Peyer's patch (tissue), 4 donors: ENCODE data around the gene SPEM3. TPM values are rescaled to one million over a fixed set of nuclear protein-coding genes. Genes with fewer than 3 reads are reported as not detected.

Experiments used
- DNase-seq, 3 donors: peaks; one replicate each; pipeline ENCODE4 v3.0.0-alpha.2; 2017 to 2019
- H3K27ac ChIP-seq, 4 donors: fragments of 200-600 bp; sonication (generic); one replicate each; pipeline ENCODE4 v1.5.1; 2016 to 2019
- H3K27me3 ChIP-seq, 2 donors: fragments of 200-600 bp; sonication (generic); one replicate each; pipeline ENCODE4 v1.5.1; 2019
- H3K36me3 ChIP-seq, 3 donors: fragments of 200-600 bp; sonication (generic); one replicate each; pipeline ENCODE4 v1.5.1; 2016 to 2019
- H3K4me1 ChIP-seq, 4 donors: fragments of 200-600 bp; sonication (generic); one replicate each; pipeline ENCODE4 v1.5.1; 2016 to 2019
- H3K4me3 ChIP-seq, 4 donors: fragments of 200-600 bp; sonication (generic); 1 replicate in 3 of 4; 2 replicates in 1 of 4; pipeline ENCODE4 v1.5.1; 2016 to 2019; ENCODE audit warnings: mild to moderate bottlenecking in 1 of 4
- H3K9me3 ChIP-seq, 4 donors: fragments of 200-600 bp; sonication (generic); one replicate each; pipeline ENCODE4 v1.5.1; 2016 to 2019; ENCODE audit warnings: mild to moderate bottlenecking in 1 of 4
- POLR2A ChIP-seq, 2 donors: fragments of 450-650 bp; IDR thresholded peaks; one replicate each; pipeline ENCODE4 v1.5.1; 2017; ENCODE audit warnings: antibody characterized with exemption in 2 of 2, mild to moderate bottlenecking in 2 of 2, moderate library complexity in 2 of 2
- total RNA-seq, 4 donors: library from RNA; depleted of rRNA; stranded (reverse); fragments of >200 nt; gene quantifications; one replicate each; pipeline ENCODE4 v1.1.0, GENCODE V29; 2016
- TF ChIP-seq, protein P1 (sequence below), 6 experiments: fragments of 450-650 bp in 4 of 6; fragments of 200-600 bp in 2 of 6; sonication (generic) in 1 of 6; IDR thresholded peaks; one replicate each; pipeline ENCODE4 v1.5.1; 2017 to 2019; ENCODE audit warnings: antibody characterized with exemption in 6 of 6, mild to moderate bottlenecking in 3 of 6, moderate library complexity in 1 of 6

The SPEM3 gene
- total RNA-seq, 4 donors from 2014 or later = not detected

DNA sequence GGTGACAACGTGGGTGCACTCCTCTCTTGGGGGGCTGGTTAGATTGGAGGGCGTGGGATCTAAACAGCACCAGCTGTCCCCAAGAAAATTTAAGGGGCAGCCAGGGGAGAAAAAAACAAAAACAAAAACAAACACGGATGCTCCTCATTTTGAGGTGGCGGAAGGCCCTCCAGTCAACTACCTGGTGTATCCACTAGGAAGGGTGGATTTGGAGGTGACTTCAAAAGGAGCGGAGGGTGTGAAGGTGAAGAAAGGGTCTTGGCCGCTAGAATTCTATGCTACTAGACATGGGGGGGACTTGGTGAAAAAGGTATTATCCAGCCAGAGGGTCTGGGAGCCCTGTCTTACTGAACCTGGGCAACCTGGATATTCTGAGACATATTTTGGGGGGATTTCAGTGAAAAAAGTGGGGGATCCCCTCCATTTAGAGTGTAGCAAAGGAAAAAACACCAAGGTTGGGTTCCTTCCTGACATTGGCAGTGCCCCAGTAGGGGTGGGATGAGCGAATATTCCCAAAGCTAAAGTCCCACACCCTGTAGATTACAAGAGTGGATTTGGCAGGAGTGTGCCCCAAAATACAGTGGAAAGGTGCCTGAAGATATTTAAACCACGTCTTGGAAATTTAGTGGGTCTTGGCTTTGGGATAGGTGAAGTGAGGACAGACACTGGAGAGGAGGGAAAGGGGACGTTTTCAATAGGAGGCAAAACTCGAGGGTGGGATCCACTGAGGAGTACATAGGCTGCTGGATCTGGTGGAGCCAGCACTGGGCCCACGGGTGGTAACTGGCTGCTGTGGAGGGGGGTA is 10.2 kb downstream of the SPEM3 start:
- H3K27me3 ChIP-seq = peaks cover 0 to 19% of the 10 kb centered on the region in 2 donors
- H3K4me1 ChIP-seq = peaks cover 8 to 48% (median 30%) of the 10 kb centered on the region in 4 donors

GRCh38 chr17:7439462-7440112 is 10.9 kb downstream of the SPEM3 start, which contains the start of gene FGF11:
Gene FGF11, plus strand, starts transcription at chr17:7439512. Its CDS starts 109 bp downstream, at chr17:7439621.
- H3K4me3 ChIP-seq = peak within 1 kb of the TSS; percentile 3 to 76 (median 55)
- H3K4me1 ChIP-seq = peaks cover 8 to 48% (median 30%) of the 10 kb centered on the region in 4 donors
- TF ChIP-seq, protein P1, sequence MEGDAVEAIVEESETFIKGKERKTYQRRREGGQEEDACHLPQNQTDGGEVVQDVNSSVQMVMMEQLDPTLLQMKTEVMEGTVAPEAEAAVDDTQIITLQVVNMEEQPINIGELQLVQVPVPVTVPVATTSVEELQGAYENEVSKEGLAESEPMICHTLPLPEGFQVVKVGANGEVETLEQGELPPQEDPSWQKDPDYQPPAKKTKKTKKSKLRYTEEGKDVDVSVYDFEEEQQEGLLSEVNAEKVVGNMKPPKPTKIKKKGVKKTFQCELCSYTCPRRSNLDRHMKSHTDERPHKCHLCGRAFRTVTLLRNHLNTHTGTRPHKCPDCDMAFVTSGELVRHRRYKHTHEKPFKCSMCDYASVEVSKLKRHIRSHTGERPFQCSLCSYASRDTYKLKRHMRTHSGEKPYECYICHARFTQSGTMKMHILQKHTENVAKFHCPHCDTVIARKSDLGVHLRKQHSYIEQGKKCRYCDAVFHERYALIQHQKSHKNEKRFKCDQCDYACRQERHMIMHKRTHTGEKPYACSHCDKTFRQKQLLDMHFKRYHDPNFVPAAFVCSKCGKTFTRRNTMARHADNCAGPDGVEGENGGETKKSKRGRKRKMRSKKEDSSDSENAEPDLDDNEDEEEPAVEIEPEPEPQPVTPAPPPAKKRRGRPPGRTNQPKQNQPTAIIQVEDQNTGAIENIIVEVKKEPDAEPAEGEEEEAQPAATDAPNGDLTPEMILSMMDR (IDR thresholded peaks at IDR 0.05) = no peak
- TF ChIP-seq POLR2A (IDR thresholded peaks at IDR 0.05) = no peak
- peak within 1 kb of the TSS in 1 of 4 donors; percentile 78 for H3K27ac ChIP-seq
- DNase-seq = no peak
- H3K27me3 ChIP-seq = peaks cover 0 to 19% of the 10 kb centered on the region in 2 donors
- no peaks in the 10 kb centered on the region for H3K9me3 ChIP-seq
- no peaks in the 10 kb centered on the region for H3K36me3 ChIP-seq

More for the DNA sequence above, 10.2 kb downstream of the SPEM3 start:
- no peak for TF ChIP-seq POLR2A (IDR thresholded peaks at IDR 0.05)
- TF ChIP-seq, protein P1 (IDR thresholded peaks at IDR 0.05) = no peak
- H3K36me3 ChIP-seq = no peaks in the 10 kb centered on the region
- no peak for DNase-seq
- H3K4me3 ChIP-seq = peak overlapping the region in 1 of 4 donors; percentile 67
- peak overlapping the region in 1 of 4 donors; percentile 42 for H3K27ac ChIP-seq
- H3K9me3 ChIP-seq = no peaks in the 10 kb centered on the region

- no peak for TF ChIP-seq POLR2A (IDR thresholded peaks at IDR 0.05)
- TF ChIP-seq, protein P1 (IDR thresholded peaks at IDR 0.05) = no peak
- DNase-seq = peak in 2 of 3 donors; percentile 38 to 74
- Histone ChIP-seq H3K4me1 (peaks cover 8 to 53% (median 35%) of the 10 kb centered on the region in 4 donors), H3K9me3 (no peaks in the 10 kb centered on the region), H3K36me3 (no peaks in the 10 kb centered on the region), H3K4me3 (peak overlapping the region; percentile 3 to 43 (median 40)), H3K27me3 (peaks cover 0 to 19% of the 10 kb centered on the region in 2 donors), H3K27ac (peak overlapping the region in 1 of 4 donors; percentile 42)
Observed at GRCh38 chr17:7440113-7440833, 11.6 kb downstream of the SPEM3 start.

- Histone ChIP-seq H3K9me3 (no peaks in the 10 kb centered on the region), H3K27ac (peak overlapping the region in 1 of 4 donors; percentile 42), H3K27me3 (peaks cover 0 to 19% of the 10 kb centered on the region in 2 donors), H3K4me3 (peak overlapping the region in 1 of 4 donors; percentile 37), H3K36me3 (no peaks in the 10 kb centered on the region), H3K4me1 (peaks cover 8 to 51% (median 38%) of the 10 kb centered on the region in 4 donors)
- no peak for TF ChIP-seq POLR2A (IDR thresholded peaks at IDR 0.05)
- TF ChIP-seq, protein P1 (IDR thresholded peaks at IDR 0.05) = no peak
- DNase-seq = no peak
Observed at GRCh38 chr17:7440834-7441195, 12.2 kb downstream of the SPEM3 start.

GRCh38 chr17:7441266-7441665 is 12.6 kb downstream of the SPEM3 start:
- peaks cover 0 to 19% of the 10 kb centered on the region in 2 donors for H3K27me3 ChIP-seq
- TF ChIP-seq, protein P1 (IDR thresholded peaks at IDR 0.05) = no peak
- no peak for TF ChIP-seq POLR2A (IDR thresholded peaks at IDR 0.05)
- DNase-seq = no peak
- H3K36me3 ChIP-seq = no peaks in the 10 kb centered on the region
- H3K4me1 ChIP-seq = peaks cover 8 to 47% (median 37%) of the 10 kb centered on the region in 4 donors
- H3K4me3 ChIP-seq = no peak overlapping the region
- H3K27ac ChIP-seq = no peak overlapping the region
- no peaks in the 10 kb centered on the region for H3K9me3 ChIP-seq
